Activated naive CD4-positive, alpha-beta T cell treated with anti-CD3 and anti-CD28 coated beads, Interleukin-2, amount 50 U/mL, for 24 hours (primary cell): ENCODE measurements around the gene PFN1.

Source experiments
- H3K27ac Mint-ChIP-seq: one replicate; pipeline ENCODE4 v1.8.0; 2021; ENCODE audit warnings: mild to moderate bottlenecking, mixed read lengths
- H3K27me3 Mint-ChIP-seq: one replicate; pipeline ENCODE4 v1.8.0; 2021; ENCODE audit warnings: mixed read lengths
- H3K36me3 Mint-ChIP-seq: one replicate; pipeline ENCODE4 v1.8.0; 2021; ENCODE audit warnings: mixed read lengths
- H3K4me1 Mint-ChIP-seq: one replicate; pipeline ENCODE4 v1.8.0; 2021; ENCODE audit warnings: mixed read lengths
- H3K4me3 Mint-ChIP-seq: one replicate; pipeline ENCODE4 v1.8.0; 2021; ENCODE audit warnings: mild to moderate bottlenecking, mixed read lengths
- H3K9me3 Mint-ChIP-seq: one replicate; pipeline ENCODE4 v1.8.0; 2021; ENCODE audit warnings: mixed read lengths

PFN1 gene

DNA sequence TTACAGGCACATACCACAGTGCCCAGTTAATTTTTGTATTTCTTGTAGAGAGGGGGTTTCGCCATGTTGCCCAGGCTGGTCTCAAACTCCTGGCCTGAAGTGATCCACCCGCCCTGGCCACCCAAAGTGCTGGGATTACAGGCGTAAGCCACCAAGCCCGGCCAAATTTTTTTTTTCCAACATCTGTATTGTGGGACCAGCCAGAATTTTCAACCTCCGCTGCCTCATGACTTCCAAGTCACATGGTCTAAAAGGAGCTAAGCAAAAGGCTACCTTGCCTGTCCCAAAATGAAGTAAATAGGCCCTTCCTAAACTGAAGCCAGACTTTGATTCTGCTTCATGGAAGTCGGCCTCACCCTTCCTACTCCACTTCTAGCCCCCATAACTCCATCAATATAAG, 23.5 kb upstream of the PFN1 start:
- no peak overlapping the region for H3K4me3 Mint-ChIP-seq
- H3K36me3 Mint-ChIP-seq = peaks cover 21% of the 10 kb centered on the region
- no peaks in the 10 kb centered on the region for H3K27me3 Mint-ChIP-seq
- no peaks in the 10 kb centered on the region for H3K9me3 Mint-ChIP-seq
- peak overlapping the region; percentile 57 for H3K27ac Mint-ChIP-seq
- peaks cover 31% of the 10 kb centered on the region for H3K4me1 Mint-ChIP-seq

GRCh38 chr17:4970273-4970672, 21.9 kb upstream of the PFN1 start:
- Mint-ChIP-seq H3K4me3 (no peak overlapping the region), H3K36me3 (peaks cover 25% of the 10 kb centered on the region), H3K4me1 (peaks cover 38% of the 10 kb centered on the region), H3K27me3 (no peaks in the 10 kb centered on the region), H3K9me3 (no peaks in the 10 kb centered on the region), H3K27ac (no peak overlapping the region)

GRCh38 chr17:4969551-4970173, 21.3 kb upstream of the PFN1 start:
- no peaks in the 10 kb centered on the region for H3K9me3 Mint-ChIP-seq
- H3K27ac Mint-ChIP-seq = no peak overlapping the region
- H3K36me3 Mint-ChIP-seq = peaks cover 25% of the 10 kb centered on the region
- no peaks in the 10 kb centered on the region for H3K27me3 Mint-ChIP-seq
- peaks cover 38% of the 10 kb centered on the region for H3K4me1 Mint-ChIP-seq
- no peak overlapping the region for H3K4me3 Mint-ChIP-seq

DNA sequence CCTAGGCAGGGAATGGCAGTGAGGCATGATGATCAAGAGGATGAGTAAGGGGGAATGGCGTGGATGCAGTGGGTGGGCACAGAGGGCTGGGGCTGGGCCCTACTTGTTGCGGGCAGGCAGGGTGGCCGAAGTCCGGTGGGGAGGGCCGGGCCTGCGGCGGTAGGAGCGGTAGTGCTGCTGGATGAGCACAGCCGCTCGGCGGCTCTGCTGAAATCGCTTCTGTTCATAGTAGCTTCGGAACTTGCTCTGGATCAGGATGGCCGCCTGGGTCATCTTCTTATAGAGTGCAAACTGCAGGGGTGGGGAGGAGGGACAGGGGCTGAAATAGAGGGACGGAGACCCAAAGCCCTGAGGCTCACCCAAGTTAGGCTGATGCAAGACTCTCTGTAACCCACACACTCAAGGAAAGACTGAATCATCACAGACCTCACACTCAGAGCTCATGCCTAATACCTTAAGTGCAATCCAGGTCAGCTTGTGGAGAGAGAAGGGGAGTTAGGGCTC, 20.8 kb upstream of the PFN1 start:
- Mint-ChIP-seq H3K27me3 (no peaks in the 10 kb centered on the region), H3K4me1 (peaks cover 38% of the 10 kb centered on the region), H3K36me3 (peaks cover 25% of the 10 kb centered on the region), H3K27ac (no peak overlapping the region), H3K9me3 (no peaks in the 10 kb centered on the region), H3K4me3 (no peak overlapping the region)

- Mint-ChIP-seq H3K4me1 (peaks cover 38% of the 10 kb centered on the region), H3K4me3 (no peak overlapping the region), H3K27ac (no peak overlapping the region), H3K9me3 (no peaks in the 10 kb centered on the region), H3K27me3 (no peaks in the 10 kb centered on the region), H3K36me3 (peaks cover 23% of the 10 kb centered on the region)
Measured at GRCh38 chr17:4968486-4969046, 20.2 kb upstream of the PFN1 start.

- Mint-ChIP-seq H3K4me1 (peaks cover 38% of the 10 kb centered on the region), H3K27me3 (no peaks in the 10 kb centered on the region), H3K27ac (peak within 1 kb of the TSS; percentile 71), H3K4me3 (no peak within 1 kb of the TSS), H3K9me3 (no peaks in the 10 kb centered on the region), H3K36me3 (peaks cover 23% of the 10 kb centered on the region)
Measured at GRCh38 chr17:4967539-4968485, 19.5 kb upstream of the PFN1 start, which contains the start of gene SPAG7. Gene SPAG7, minus strand, starts transcription at chr17:4967817. Its CDS starts 13 bp downstream, at chr17:4967804.

DNA sequence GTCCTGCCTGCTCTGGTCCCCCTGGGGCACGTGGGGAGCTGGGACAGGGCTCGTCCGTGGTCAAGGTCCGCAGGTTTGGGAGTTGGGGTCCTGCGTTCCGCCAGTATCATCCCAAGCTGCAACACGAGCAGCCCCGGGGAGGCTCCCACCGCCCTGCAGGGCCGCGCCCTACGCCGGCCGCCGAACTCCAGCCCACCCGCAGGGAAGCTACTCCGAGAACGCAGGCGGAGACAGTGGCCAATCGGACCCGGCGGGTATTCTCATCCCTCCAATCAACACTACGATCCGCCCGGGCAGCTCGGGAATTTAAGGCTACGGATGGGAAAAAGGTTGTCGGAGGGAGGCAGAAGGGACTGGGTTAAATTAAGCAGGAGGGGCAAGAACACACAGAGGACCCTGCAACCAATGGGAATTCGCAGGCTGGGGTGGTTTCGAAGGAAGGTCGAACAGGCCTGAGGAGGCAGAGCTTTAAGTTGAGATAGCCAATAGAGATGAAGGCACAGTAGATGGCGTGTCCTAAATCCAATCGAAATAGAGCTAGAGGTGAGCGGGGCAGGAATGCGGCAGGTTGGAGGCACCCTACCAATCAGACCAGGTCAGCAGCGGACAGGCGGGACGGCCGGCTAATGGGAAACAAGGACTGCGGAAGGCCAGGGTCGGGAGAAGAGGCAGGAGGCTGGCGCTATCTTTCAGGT, 18.7 kb upstream of the PFN1 start:
- peaks cover 38% of the 10 kb centered on the region for H3K4me1 Mint-ChIP-seq
- H3K36me3 Mint-ChIP-seq = peaks cover 23% of the 10 kb centered on the region
- no peak overlapping the region for H3K27ac Mint-ChIP-seq
- no peak overlapping the region for H3K4me3 Mint-ChIP-seq
- no peaks in the 10 kb centered on the region for H3K9me3 Mint-ChIP-seq
- no peaks in the 10 kb centered on the region for H3K27me3 Mint-ChIP-seq

- Mint-ChIP-seq H3K4me1 (peaks cover 30% of the 10 kb centered on the region), H3K27ac (peak overlapping the region; percentile 74), H3K27me3 (no peaks in the 10 kb centered on the region), H3K4me3 (peak overlapping the region; percentile 8), H3K36me3 (peaks cover 20% of the 10 kb centered on the region), H3K9me3 (no peaks in the 10 kb centered on the region)
Measured at GRCh38 chr17:4965311-4965986, 17.1 kb upstream of the PFN1 start.

DNA sequence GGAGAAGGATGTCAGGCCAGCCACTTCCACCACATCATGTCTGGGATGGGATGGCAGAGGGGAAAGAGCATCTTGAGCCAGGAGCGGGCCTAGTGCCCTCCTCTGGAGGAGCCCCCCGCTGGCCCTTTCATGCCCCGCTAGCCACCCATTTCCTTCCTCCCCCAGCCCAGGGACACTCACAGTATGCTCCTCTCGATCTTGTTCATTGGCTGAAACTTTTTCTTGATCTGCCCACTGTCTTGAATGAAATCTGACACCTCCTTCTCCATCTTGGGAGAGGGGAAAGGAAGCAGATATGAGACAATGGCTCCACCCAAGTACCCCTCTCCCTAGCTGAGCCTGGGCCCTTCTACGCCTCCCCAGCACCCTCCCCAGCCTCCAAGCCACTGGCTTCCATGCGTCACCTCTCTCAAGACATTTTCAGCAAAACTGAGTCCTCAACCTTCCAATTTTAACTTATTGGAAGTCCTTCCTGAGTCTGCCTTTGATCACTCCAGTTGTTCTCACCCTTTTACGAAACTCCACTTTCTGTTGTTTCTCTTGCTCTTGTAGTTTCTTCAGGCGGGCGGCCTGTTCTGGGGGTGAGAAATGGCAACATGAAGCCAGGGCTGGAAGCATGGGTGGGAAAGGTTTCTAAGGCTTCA, 12.1 kb upstream of the PFN1 start:
- Mint-ChIP-seq H3K27ac (no peak overlapping the region), H3K4me3 (no peak overlapping the region), H3K27me3 (no peaks in the 10 kb centered on the region), H3K9me3 (no peaks in the 10 kb centered on the region), H3K4me1 (peaks cover 11% of the 10 kb centered on the region), H3K36me3 (peaks cover 6% of the 10 kb centered on the region)

- no peaks in the 10 kb centered on the region for H3K9me3 Mint-ChIP-seq
- H3K27me3 Mint-ChIP-seq = no peaks in the 10 kb centered on the region
- peak overlapping the region; percentile 72 for H3K27ac Mint-ChIP-seq
- peaks cover 4% of the 10 kb centered on the region for H3K36me3 Mint-ChIP-seq
- H3K4me1 Mint-ChIP-seq = peaks cover 7% of the 10 kb centered on the region
- no peak overlapping the region for H3K4me3 Mint-ChIP-seq
Measured at GRCh38 chr17:4959261-4959965, 11.1 kb upstream of the PFN1 start.

GRCh38 chr17:4958102-4958501, 9.8 kb upstream of the PFN1 start:
- Mint-ChIP-seq H3K4me3 (no peak overlapping the region), H3K4me1 (peaks cover 11% of the 10 kb centered on the region), H3K27me3 (no peaks in the 10 kb centered on the region), H3K27ac (no peak overlapping the region), H3K36me3 (peaks cover 4% of the 10 kb centered on the region), H3K9me3 (no peaks in the 10 kb centered on the region)

DNA sequence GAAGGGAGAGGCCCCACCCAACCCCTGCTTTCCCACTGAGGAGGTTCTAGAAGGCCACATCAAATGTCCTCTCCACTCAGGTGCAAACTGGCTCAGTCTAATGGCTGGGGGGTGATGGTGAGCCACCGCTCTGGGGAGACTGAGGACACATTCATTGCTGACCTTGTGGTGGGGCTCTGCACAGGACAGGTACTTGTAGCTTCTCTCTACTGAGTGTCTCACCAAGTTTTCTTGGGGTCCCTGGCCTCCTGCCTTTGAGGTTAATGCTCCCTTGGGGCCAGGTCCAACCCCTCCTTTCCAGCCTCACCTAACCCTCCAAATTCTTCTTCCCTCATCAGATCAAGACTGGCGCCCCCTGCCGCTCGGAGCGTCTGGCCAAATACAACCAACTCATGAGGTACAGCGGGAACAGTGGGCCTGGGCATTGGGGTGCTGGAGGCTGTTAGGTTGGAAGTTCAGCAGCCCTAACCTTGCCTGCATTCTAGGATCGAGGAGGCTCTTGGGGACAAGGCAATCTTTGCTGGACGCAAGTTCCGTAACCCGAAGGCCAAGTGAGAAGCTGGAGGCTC, 8.2 kb upstream of the PFN1 start:
- H3K27ac Mint-ChIP-seq = peak overlapping the region; percentile 19
- no peak overlapping the region for H3K4me3 Mint-ChIP-seq
- H3K27me3 Mint-ChIP-seq = no peaks in the 10 kb centered on the region
- peaks cover 11% of the 10 kb centered on the region for H3K4me1 Mint-ChIP-seq
- H3K36me3 Mint-ChIP-seq = peaks cover 4% of the 10 kb centered on the region
- no peaks in the 10 kb centered on the region for H3K9me3 Mint-ChIP-seq

GRCh38 chr17:4955091-4955490, 6.8 kb upstream of the PFN1 start:
- peaks cover 24% of the 10 kb centered on the region for H3K4me1 Mint-ChIP-seq
- no peaks in the 10 kb centered on the region for H3K9me3 Mint-ChIP-seq
- H3K4me3 Mint-ChIP-seq = no peak overlapping the region
- H3K36me3 Mint-ChIP-seq = no peaks in the 10 kb centered on the region
- H3K27me3 Mint-ChIP-seq = no peaks in the 10 kb centered on the region
- no peak overlapping the region for H3K27ac Mint-ChIP-seq

DNA sequence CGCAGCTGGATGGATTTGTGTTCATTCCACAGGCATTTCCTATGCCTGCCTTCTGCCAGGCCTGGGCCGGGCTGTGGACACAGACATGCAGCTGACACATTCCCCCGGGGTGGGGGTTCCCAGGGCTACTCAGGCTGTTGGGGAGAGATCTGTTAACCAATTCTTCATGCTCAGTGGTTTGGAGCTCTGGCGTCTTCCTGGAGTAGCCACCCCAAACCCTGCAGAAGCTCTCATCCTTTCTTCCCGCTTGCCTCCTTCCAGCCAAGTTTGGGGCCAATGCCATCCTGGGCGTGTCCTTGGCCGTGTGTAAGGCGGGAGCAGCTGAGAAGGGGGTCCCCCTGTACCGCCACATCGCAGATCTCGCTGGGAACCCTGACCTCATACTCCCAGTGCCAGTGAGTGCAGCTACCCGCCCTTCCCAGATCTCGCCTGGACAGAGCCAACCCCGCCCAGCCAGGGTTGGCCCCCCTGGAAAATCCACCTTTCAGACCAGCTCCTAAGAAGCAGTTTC, 5.2 kb upstream of the PFN1 start:
- H3K4me3 Mint-ChIP-seq = no peak overlapping the region
- no peaks in the 10 kb centered on the region for H3K36me3 Mint-ChIP-seq

More for the DNA sequence above, 5.2 kb upstream of the PFN1 start:
- Mint-ChIP-seq H3K27me3 (no peaks in the 10 kb centered on the region), H3K27ac (no peak overlapping the region), H3K9me3 (no peaks in the 10 kb centered on the region), H3K4me1 (peaks cover 24% of the 10 kb centered on the region)
